ENCODE data around the gene MBNL2.

DNA sequence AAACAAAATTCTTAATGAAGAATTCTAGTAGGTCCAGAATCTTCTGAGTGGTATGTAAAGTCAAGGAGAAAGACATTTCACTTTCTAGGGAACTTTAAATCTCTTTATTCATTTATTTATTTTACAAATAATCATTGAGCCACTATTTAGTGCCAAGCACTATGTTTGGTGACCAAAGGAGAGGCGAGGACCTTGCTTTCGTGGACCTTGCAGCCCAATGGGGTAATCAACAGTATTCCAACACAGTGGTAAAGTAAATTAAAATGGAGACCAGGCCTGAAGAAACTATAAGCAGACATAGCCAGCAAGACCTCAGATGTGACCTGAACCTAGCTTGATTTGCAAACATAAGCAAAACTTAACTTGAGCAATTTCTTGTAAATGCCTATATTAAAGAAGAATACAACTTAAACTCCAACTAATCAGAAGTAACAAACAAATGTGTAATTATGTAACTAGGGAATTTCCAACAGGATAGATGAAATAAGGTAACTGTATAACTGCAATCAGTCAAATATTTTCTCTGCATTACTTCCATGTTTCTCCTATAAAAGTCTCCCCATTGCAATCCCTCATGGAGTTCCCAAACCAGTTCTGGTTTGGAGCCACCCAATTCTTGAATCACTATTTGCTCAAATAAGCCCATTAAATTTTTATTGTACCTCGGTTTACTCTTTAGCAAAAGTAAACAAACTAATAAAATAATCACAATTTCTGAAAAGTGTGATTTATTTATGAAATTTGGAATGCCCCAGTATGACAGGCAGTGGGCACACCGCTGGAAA lies 67.6 kb downstream of the MBNL2 start:
- TF ChIP-seq, protein P1, sequence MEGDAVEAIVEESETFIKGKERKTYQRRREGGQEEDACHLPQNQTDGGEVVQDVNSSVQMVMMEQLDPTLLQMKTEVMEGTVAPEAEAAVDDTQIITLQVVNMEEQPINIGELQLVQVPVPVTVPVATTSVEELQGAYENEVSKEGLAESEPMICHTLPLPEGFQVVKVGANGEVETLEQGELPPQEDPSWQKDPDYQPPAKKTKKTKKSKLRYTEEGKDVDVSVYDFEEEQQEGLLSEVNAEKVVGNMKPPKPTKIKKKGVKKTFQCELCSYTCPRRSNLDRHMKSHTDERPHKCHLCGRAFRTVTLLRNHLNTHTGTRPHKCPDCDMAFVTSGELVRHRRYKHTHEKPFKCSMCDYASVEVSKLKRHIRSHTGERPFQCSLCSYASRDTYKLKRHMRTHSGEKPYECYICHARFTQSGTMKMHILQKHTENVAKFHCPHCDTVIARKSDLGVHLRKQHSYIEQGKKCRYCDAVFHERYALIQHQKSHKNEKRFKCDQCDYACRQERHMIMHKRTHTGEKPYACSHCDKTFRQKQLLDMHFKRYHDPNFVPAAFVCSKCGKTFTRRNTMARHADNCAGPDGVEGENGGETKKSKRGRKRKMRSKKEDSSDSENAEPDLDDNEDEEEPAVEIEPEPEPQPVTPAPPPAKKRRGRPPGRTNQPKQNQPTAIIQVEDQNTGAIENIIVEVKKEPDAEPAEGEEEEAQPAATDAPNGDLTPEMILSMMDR (conservative IDR thresholded peaks at IDR 0.05), result no peak
- TF ChIP-seq ZFX (IDR thresholded peaks at IDR 0.05), result no peak
